Central memory CD4-positive, alpha-beta T cell (primary cell): ENCODE results near the gene PATZ1.
"Not testable (repeated sequence)": the region's sequence is repeated elsewhere in the genome, so short reads cannot be mapped to it uniquely, and the experiment has no call there.

Experiments used
- DNase-seq: peaks from one replicate; pipeline ENCODE4 v3.0.0; 2022

PATZ1 gene

GRCh38 chr22:31343235-31344191 is 2.6 kb downstream of the PATZ1 start:
- no peak for DNase-seq

- no peak for DNase-seq
Measured at GRCh38 chr22:31342389-31343140, 3.6 kb downstream of the PATZ1 start.

GRCh38 chr22:31341386-31342088 is 4.6 kb downstream of the PATZ1 start:
- no peak for DNase-seq

DNA sequence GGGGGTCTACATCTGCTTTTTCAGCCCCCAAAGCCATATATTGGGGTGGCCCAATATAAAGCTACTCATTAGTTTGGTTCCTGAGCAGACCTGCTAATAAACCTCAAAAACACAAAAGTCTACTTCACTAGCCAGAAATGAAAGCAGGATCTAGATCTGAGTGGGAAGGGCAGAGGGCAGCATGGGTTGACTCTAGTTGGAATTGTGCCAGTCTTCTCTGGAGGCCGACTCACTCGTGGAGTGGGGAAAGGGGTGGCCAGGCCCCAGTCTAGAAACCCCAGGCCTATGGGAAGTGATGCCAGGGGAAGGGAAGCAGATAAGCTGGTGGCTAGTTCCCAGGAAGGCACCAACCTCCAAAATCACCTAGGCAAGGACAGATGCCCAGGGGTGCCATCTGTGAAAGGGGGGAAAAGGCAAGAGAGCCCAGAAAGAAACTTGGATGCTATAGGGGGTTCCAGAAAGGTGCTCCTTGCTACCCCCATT is 5.3 kb downstream of the PATZ1 start:
- DNase-seq, result no peak

DNA sequence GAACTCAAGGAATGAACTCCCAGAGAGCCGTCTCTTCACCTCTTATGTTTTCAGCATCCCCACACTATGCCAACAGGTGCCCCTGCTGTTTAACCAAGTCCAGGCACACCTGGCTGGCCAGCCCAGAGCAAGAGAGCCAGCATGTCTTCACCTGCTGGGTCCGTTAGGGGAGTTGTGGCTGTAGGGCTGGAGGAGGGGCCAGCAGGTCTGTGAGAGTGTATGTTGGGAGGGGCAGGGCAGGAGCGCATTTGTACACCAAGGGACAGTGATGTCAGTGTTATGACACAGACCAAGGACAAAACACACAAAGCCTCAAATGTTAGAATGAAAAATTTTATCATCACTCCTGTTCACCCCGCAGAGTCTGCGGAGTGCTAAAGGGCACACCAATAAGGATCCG is 5.8 kb downstream of the PATZ1 start:
- DNase-seq, result no peak

DNA sequence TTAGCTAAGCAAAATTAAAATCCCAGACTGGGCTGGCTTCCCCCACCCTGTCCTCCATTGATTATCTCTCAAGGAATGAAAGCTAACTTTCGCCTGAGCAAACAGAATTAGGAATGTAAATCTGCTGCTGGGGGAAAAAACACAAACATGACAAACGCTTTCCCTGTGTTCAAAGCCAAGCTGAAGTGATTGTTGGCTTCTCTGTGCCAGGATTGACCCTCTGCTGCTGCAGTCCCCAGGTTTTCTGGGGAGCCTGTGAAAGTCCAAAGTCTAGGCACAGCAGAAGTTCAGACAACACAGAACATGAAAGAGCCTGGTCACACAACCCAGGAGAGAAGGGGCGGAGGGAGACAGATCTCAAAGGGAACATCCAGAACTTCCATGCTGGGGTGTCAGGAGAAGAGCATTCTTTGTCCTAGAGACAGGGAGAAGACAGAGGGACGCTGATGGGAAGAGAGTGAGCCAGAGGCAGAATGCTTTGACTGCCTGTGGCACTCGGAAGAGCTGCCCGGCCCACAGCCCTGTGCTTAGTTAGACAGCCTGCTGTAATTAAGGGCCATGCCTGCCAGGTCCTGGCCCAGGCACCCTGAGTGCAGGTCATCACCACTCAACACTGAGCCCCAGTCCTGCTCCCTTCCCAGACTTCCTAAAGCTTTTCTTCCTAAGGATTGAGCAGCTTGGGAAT is 6.9 kb downstream of the PATZ1 start:
- no peak for DNase-seq

- DNase-seq, result no peak
Measured at GRCh38 chr22:31337178-31337577, 9.0 kb downstream of the PATZ1 start.

GRCh38 chr22:31334329-31334728 is 11.8 kb downstream of the PATZ1 start:
- DNase-seq, result no peak

DNA sequence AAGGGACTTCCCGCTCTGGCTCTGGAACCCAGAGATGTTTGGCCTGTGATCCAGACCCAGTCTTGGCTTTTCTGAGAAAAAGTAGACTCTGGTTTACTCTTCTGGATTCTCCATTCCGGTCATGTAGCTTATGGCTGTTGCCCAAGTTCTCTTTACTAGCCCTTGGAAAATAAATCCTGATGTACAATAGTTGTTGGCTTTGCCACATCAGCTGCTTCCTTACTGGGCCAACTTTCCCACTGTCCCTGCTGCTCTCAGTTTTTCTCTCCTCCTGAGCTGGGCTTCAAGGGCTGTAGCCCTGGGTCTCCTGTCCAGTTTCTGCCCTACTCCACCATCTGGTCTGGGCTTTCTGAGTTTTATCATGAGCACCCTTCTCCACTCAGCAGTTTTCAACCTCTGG is 12.5 kb downstream of the PATZ1 start:
- DNase-seq, result no peak

DNA sequence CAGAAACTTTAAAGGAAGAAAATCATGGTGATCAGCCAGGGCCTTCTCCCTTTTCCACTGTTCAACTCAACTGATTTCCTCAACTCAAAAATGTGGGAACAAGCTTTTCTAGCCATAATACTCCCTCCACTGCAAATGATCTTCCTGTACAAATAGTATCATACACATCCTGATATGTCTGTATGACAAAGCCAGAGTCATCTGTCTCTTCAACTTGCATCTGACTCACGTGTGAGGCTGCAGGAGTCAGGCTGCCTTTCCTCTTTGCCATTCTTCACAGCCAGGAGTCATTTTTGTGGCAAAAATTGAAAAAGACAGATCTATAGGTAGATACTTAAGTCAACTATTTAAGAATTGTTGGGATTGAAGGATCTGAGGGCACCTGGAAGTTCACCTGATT is 13.3 kb downstream of the PATZ1 start:
- no peak for DNase-seq

DNA sequence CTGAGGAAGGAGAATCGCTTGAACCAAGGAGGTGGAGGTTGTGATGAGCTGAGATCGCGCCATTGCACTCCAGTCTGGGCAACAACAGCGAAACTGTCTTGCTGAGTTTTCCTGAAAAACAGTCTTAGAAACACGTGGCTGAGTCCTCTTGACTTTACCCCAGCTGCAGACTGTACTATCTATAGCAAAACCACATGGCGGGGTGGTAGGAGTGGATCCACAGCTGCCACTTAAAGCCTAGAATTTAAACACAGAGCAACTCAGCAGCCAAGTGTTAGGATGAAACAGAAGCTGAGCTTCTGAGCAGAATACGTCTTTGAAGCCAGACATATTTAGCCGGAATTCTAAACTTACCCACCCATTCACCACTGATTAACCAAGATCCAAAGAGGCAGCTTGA is 14.1 kb downstream of the PATZ1 start:
- DNase-seq, result no peak

DNA sequence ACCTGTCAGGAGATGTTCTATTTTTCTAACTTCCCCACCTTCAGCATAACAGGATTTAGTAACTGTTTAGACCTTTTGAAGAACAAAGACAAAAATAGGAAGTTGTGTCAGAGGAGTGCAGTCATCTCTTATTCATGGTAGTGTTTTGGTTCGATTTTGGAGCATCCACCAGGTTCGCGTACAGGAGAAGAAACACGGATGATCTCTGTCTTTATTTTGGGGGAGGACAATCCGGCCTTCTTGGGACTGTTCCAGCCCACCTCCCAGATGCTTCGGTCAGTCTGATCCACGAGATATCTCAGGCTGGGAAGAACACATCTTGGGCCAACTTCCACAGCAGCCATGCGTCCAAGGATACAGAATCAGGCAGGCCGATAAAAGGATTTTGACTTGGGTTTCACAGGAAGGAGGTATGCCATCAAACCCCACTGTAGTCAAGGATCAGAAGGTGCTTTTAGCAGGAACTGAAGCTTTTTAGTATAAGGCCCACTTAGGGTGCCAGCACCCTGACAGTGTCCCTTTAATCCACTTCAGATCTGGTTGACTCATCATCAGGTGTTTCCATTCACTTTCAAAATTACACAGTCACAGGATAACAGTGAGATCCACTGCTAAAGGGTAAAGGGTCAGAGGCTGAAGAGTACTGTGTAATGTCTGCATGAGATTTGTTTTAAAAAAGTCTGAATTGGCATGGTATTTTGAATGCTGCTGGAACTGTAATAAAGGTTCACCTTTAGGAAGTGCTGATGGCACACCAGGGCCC is 16.5 kb downstream of the PATZ1 start:
- no peak for DNase-seq

DNA sequence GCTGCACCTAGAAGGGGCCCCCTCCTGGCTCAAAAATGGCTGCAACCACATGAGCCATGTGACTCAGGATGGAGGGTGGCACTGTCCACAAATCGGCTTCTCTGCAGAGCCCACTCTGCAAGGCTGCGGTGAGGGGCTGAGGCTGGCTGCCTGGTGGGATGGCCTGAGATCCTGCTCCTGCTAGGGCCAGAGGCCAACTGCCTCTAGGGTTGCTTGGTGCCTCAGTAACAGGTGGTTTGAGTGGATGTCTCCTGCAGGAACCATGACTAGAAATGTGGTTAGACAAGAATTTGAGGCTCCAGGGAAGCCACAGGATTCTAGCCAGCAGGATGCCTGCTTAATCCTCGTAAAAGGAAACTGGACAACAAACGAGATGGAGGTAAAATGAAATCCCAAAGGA is 17.1 kb downstream of the PATZ1 start:
- DNase-seq, result no peak

DNA sequence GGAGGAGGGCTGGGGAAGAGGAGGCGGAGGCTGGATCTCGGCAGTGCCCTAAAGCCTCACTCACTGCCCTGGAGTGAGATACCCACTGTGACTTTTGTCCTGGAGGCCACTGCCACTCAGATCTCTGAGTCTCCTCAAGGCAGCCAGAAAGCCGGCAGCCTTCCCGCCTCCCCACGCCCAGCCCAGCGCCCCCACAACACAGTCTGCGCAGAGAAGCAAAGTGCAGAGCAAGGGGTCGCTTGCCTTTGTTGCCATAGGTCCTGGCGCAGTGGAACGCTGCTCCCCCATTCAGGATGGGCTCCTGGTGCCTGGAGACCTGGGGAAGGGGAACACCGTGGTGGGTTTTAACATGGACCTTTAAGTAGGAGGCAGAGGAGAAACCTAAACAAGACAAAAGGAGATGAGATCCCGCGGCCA is 17.6 kb downstream of the PATZ1 start:
- DNase-seq, result no peak

DNA sequence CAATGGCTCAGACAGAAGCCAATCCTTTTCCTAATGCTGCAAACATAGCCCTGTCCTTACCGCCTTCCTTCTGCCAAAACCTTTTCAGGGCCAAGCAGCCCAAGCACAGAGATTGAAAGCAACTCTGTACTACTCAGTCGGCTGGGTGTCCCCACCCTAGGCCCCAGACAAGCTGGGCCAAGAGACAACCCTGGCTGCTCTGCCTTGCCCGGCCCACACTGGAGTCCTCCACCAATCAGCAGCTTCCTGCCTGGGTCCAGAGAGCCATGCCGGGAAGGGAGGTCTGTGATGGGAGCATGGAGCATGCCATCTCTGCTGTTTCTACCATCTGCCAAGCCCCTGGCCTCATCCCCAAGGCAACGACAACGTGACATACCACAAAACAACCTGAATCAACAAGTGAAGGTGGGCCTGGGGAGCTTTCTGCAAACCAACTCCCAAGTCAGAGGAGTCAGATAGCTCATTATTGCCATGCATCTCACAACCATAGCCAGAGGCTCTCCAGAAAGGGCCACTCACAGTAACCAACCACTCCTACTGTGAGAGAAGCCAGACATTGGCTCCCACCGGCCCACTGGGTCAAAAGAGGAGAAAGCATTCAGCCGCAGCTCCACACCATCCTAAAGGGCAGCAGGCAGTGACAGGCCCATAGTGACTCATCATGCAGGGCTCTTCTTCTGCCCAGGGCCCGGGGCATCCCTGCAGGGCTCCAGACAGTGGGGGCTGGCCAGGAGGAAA is 18.2 kb downstream of the PATZ1 start:
- no peak for DNase-seq

DNA sequence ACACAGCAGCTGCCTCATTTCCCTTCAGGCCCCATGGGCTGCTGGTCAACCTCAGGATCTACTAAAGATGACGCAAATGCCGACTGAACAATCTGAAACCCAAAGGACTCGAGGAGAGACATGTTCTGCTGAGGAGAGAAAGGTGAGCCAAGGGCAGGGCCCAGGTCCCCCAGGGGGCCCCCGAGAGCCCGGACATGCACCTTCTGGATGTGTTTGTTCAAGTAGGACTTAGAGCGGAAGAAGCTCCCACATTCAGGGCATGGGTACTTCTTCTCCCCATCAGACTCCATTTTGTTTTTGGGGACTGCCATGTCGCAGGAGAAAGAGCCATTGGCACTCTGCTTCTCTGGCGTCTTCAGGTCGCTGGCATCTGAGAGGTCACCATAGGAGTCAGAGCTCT is 19.3 kb downstream of the PATZ1 start:
- no peak for DNase-seq

- no peak for DNase-seq
Measured at GRCh38 chr22:31323578-31324550, 22.3 kb downstream of the PATZ1 start.

- DNase-seq, result no peak
Measured at GRCh38 chr22:31321421-31321820, 24.7 kb downstream of the PATZ1 start.

DNA sequence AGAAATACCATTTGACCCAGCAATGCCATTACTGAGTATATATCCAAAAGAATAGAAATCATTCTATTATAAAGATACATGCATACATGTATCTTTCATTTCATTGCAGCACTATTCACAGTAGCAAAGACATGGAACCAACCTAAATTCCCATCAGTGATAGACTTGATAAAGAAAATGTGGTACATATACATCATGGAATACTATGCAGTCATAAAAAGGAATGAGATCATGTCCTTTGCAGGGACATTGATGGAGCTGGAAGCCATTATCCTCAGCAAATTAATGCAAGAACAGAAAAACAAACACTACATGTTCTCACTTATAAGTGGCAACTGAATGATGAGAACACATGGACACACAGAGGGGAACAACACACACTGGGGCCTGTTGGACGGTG is 31.9 kb downstream of the PATZ1 start:
- DNase-seq, result not testable (repeated sequence)
